ENCODE measurements around the gene NT5C2. TPM values are rescaled to one million over a fixed set of nuclear protein-coding genes. Genes with fewer than 3 reads are reported as not detected.

The NT5C2 gene
- total and polyA plus RNA-seq, 2 experiments from 2014 or later = 52.6 to 69.0 TPM

DNA sequence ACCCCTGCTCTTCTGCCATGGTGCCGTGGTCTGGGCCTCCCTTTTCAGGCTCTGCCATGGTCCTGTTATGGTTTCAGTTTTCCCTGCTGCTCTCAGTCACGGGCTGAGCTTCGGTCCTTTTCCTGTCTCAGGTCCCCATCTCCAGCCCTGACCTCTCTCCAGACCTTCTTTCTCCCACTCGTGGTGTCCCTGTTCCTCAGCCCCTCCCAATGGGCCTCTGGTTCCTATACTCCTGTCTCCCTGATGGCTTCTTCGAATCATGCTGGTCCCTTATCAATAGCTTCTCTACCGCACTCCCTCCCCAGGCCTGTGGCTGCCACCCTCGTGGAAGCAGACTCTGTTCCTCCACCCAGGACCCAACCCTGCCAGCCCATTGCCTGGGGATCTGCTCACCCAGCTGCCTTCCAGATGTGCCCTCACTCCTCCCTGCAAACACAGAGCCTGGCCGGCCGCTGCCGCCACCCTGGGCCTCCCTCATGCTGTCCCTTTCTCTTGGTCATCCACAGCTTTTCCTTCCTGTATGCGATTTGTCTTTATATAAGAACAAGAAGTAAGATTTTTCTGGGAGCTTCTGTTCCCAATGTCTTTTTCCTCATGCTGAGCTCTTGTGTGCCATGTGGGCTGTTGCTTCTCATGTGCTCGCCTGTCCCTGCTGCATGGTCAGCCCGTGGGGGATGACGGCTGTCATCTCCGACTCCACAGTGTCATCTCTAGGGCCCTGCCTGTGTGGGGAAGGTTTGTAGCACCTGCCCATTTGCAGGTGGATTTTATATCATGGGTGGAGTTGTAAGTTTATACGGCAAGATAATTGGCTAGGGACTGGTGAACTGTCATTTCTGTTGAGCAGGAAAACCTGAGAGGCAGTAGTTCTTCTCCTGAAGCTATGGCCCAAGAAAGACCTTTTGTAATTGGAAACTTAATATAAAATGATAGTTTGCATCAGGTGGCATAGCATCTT, 126.7 kb downstream of the NT5C2 start:
- no peaks in the 10 kb centered on the region for H3F3A ChIP-seq (ENCODE audit: insufficient read depth)
- no peaks in the 10 kb centered on the region for H3K36me3 ChIP-seq (ENCODE audit: low read depth)
- in situ Hi-C loops (cut with MboI) = loop anchor here (25.0 kb wide), 1 partner anchor 329 kb away; the partner anchor contains the start of gene WBP1L
- WGBS, 2 experiments (ENCODE audit: low coverage in 1 of 2, low lambda C conversion rate in 2 of 2, missing lambda C conversion rate in 2 of 2) = 74 to 76% methylated on average over 16 of the region's 16 CpGs
- TF ChIP-seq EZH2 (IDR thresholded peaks at IDR 0.05; ENCODE audit: insufficient read depth, poor library complexity, severe bottlenecking) (no peak), EZH2phosphoT487 (IDR thresholded peaks at IDR 0.05; ENCODE audit: insufficient read depth, low read depth) (no peak)
- H3K9ac ChIP-seq = no peak overlapping the region
- no peak overlapping the region for H3K27ac ChIP-seq
- no peak overlapping the region for H2AFZ ChIP-seq
- no peak overlapping the region for H3K4me2 ChIP-seq (ENCODE audit: unreplicated experiment)
- no peaks in the 10 kb centered on the region for H3K79me2 ChIP-seq (ENCODE audit: insufficient read depth)
- no peaks in the 10 kb centered on the region for H3K9me2 ChIP-seq (ENCODE audit: insufficient read depth)
- no peaks in the 10 kb centered on the region for H3K27me3 ChIP-seq (replicated peaks; ENCODE audit: insufficient read depth)
- no peak overlapping the region for H3K4me3 ChIP-seq
- no peaks in the 10 kb centered on the region for H3K4me1 ChIP-seq (ENCODE audit: insufficient read depth)
- H4K20me1 ChIP-seq (ENCODE audit: insufficient read depth) = no peaks in the 10 kb centered on the region
- no peak for DNase-seq
- H3K9me3 ChIP-seq (ENCODE audit: low read depth) = no peaks in the 10 kb centered on the region

DNA sequence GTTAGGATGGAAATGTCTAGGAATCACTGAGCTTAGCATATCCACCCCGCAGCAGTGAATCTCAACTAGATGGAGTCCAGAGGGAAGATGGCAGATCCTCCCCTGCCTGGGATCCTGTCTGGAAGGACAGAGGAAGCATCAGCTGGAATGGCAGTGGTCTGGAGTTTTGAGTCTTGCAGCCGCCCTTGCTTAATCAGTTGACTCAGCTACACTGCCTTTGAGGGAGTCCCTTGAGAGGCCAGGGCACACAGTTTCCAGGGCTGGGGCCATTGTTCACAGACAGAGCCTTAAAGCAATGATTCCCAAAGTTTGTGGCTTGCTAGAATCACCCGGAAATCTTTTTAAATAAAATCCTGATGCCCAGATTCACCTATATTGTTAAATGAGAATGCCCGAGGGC, 128.1 kb downstream of the NT5C2 start:
- Histone ChIP-seq H3K27me3 (replicated peaks; ENCODE audit: insufficient read depth) (no peaks in the 10 kb centered on the region), H3F3A (ENCODE audit: insufficient read depth) (no peaks in the 10 kb centered on the region), H3K79me2 (ENCODE audit: insufficient read depth) (no peaks in the 10 kb centered on the region), H3K4me3 (no peak overlapping the region), H3K27ac (no peak overlapping the region), H3K4me1 (ENCODE audit: insufficient read depth) (no peaks in the 10 kb centered on the region), H3K4me2 (ENCODE audit: unreplicated experiment) (no peak overlapping the region), H3K36me3 (ENCODE audit: low read depth) (no peaks in the 10 kb centered on the region), H3K9me2 (ENCODE audit: insufficient read depth) (no peaks in the 10 kb centered on the region), H3K9ac (no peak overlapping the region), H3K9me3 (ENCODE audit: low read depth) (no peaks in the 10 kb centered on the region), H2AFZ (no peak overlapping the region), H4K20me1 (ENCODE audit: insufficient read depth) (no peaks in the 10 kb centered on the region)
- peak; percentile 22 for DNase-seq
- WGBS, 2 experiments (ENCODE audit: low coverage in 1 of 2, low lambda C conversion rate in 2 of 2, missing lambda C conversion rate in 2 of 2) = 78 to 84% methylated on average over 4 of the region's 4 CpGs
- no peak for TF ChIP-seq EZH2phosphoT487 (IDR thresholded peaks at IDR 0.05; ENCODE audit: insufficient read depth, low read depth)
- no peak for TF ChIP-seq EZH2 (IDR thresholded peaks at IDR 0.05; ENCODE audit: insufficient read depth, poor library complexity, severe bottlenecking)
- in situ Hi-C loops (cut with MboI) = loop anchor here (25.0 kb wide), 1 partner anchor 328 kb away; the partner anchor contains the start of gene WBP1L

DNA sequence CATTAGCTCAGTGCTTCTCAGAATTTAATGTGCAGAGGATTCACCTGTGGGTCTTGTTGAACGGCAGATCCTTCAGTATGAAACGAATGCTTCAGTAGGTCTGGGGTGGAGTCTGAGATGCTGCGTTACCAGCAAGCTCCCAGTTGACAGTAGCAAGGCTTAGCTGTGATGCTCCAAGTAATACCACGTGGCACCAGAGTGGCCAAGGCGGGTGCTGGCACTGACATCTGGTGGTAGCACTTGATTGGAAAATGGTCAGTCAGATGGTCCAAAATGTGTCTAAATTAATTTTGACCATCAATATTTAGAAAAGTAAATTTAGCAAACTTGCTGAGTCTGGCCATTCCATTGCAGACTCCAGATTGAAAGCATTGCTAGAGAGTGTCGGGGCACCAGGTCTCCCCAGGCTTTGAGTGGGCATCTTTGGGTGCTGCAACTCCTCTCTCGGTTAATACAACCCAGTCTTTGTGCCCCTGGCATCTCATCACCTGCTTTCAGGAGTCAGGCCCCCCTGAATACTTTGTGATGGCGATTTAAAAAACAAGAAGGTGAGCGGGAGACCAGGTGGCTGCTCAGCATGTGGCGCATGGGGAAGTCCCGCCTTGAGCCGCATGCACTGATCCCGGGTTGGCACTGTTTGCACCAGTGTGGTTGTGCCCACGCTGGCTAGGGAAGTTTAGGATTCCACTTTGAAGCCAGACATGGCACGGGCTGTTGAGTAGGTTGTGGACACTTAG, 130.1 kb downstream of the NT5C2 start:
- WGBS, 2 experiments (ENCODE audit: low coverage in 1 of 2, low lambda C conversion rate in 2 of 2, missing lambda C conversion rate in 2 of 2) = 70 to 74% methylated on average over 15 of the region's 15 CpGs
- H3K27me3 ChIP-seq (replicated peaks; ENCODE audit: insufficient read depth) = no peaks in the 10 kb centered on the region
- no peak overlapping the region for H3K4me2 ChIP-seq (ENCODE audit: unreplicated experiment)
- H3K36me3 ChIP-seq (ENCODE audit: low read depth) = no peaks in the 10 kb centered on the region; the same call in 1 of the 2 replicates
- in situ Hi-C loops (cut with MboI) = loop anchor here (25.0 kb wide), 1 partner anchor 326 kb away; the partner anchor contains the start of gene WBP1L
- TF ChIP-seq EZH2 (IDR thresholded peaks at IDR 0.05; ENCODE audit: insufficient read depth, poor library complexity, severe bottlenecking) = no peak
- no peak for TF ChIP-seq EZH2phosphoT487 (IDR thresholded peaks at IDR 0.05; ENCODE audit: insufficient read depth, low read depth)
- H3K27ac ChIP-seq = no peak overlapping the region
- H3K4me3 ChIP-seq = no peak overlapping the region
- H3K79me2 ChIP-seq (ENCODE audit: insufficient read depth) = no peaks in the 10 kb centered on the region
- no peaks in the 10 kb centered on the region for H3K4me1 ChIP-seq (ENCODE audit: insufficient read depth)
- H3F3A ChIP-seq (ENCODE audit: insufficient read depth) = peaks cover 4% of the 10 kb centered on the region; the same call in 1 of the 2 replicates
- H2AFZ ChIP-seq = no peak overlapping the region
- peak; percentile 30 for DNase-seq
- no peaks in the 10 kb centered on the region for H4K20me1 ChIP-seq (ENCODE audit: insufficient read depth)
- H3K9me3 ChIP-seq (ENCODE audit: low read depth) = no peaks in the 10 kb centered on the region
- no peaks in the 10 kb centered on the region for H3K9me2 ChIP-seq (ENCODE audit: insufficient read depth)
- H3K9ac ChIP-seq = no peak overlapping the region

DNA sequence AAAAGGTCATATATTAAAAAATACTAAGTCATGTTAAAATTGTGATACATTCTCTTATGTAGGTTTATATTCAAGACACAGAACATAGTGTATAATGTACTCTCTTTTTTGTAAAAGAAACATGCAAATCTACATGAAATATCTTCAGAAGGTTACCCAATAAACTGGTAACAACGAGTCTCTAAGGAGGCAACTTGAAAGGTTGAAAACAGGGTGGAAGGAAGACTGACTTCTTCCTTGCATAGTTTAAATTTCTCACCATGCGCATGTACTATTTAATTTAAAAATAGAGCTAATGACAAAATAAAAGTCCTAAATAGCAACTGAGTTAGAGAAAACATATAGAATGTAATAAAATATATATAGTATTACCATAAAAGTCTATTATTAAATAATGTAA, 132.5 kb downstream of the NT5C2 start:
- Histone ChIP-seq H3K36me3 (ENCODE audit: low read depth) (no peaks in the 10 kb centered on the region; the same call in 1 of the 2 replicates), H3K4me2 (ENCODE audit: unreplicated experiment) (no peak overlapping the region), H2AFZ (no peak overlapping the region), H3K27ac (no peak overlapping the region), H3F3A (ENCODE audit: insufficient read depth) (peaks cover 5% of the 10 kb centered on the region; the same call in 1 of the 2 replicates), H3K4me3 (no peak overlapping the region), H3K9me2 (ENCODE audit: insufficient read depth) (no peaks in the 10 kb centered on the region), H3K79me2 (ENCODE audit: insufficient read depth) (no peaks in the 10 kb centered on the region), H3K9ac (no peak overlapping the region), H4K20me1 (ENCODE audit: insufficient read depth) (no peaks in the 10 kb centered on the region), H3K9me3 (ENCODE audit: low read depth) (no peaks in the 10 kb centered on the region), H3K27me3 (replicated peaks; ENCODE audit: insufficient read depth) (no peaks in the 10 kb centered on the region), H3K4me1 (ENCODE audit: insufficient read depth) (no peaks in the 10 kb centered on the region)
- TF ChIP-seq EZH2phosphoT487 (IDR thresholded peaks at IDR 0.05; ENCODE audit: insufficient read depth, low read depth) (no peak), EZH2 (IDR thresholded peaks at IDR 0.05; ENCODE audit: insufficient read depth, poor library complexity, severe bottlenecking) (no peak)
- in situ Hi-C loops (cut with MboI) = loop anchor here (25.0 kb wide), 1 partner anchor 323 kb away; the partner anchor contains the start of gene WBP1L
- 79 to 88% methylated on average over 2 of the region's 2 CpGs for WGBS, 2 experiments (ENCODE audit: low coverage in 1 of 2, low lambda C conversion rate in 2 of 2, missing lambda C conversion rate in 2 of 2)
- DNase-seq = no peak

Measured in GM23248 (cell line).